Lung (tissue), 12 donors: ENCODE measurements around the gene CLCA2. TPM values are rescaled to one million over a fixed set of nuclear protein-coding genes. Genes with fewer than 3 reads are reported as not detected.

Experiments
- ATAC-seq: fragments of 200-7000 bp; cut with Tn5 transposase; one replicate; pipeline ENCODE4 v1.9.1; 2020; ENCODE audit warnings: moderate number of reproducible peaks; ENCODE audit not compliant: insufficient read depth, low FRiP score
- DNase-seq, 3 donors: peaks; one replicate each; pipeline ENCODE4 v3.0.0-alpha.2; 2013 to 2017
- H3K27ac ChIP-seq, 2 donors: one replicate each; pipeline ENCODE4 v1.5.1; 2013; ENCODE audit warnings: mild to moderate bottlenecking in 2 of 2, moderate library complexity in 2 of 2, control low read depth in 1 of 2, inconsistent platforms in 1 of 2, low read depth in 1 of 2, low read length in 1 of 2
- H3K27me3 ChIP-seq, 3 donors: one replicate each; pipeline ENCODE4 v1.5.1; 2013; ENCODE audit warnings: low read length in 2 of 3; ENCODE audit not compliant: control insufficient read depth in 3 of 3, insufficient read depth in 3 of 3
- H3K36me3 ChIP-seq, 4 donors: one replicate each; pipeline ENCODE4 v1.5.1; 2013; ENCODE audit warnings: low read length in 4 of 4, mild to moderate bottlenecking in 1 of 4, moderate library complexity in 1 of 4; ENCODE audit not compliant: control insufficient read depth in 4 of 4, insufficient read depth in 4 of 4
- H3K4me1 ChIP-seq, 5 donors: one replicate each; pipeline ENCODE4 v1.5.1; 2013; ENCODE audit warnings: low read length in 5 of 5, mild to moderate bottlenecking in 2 of 5, moderate library complexity in 1 of 5; ENCODE audit not compliant: control insufficient read depth in 5 of 5, insufficient read depth in 5 of 5
- H3K4me3 ChIP-seq: one replicate; pipeline ENCODE4 v1.5.1; 2013; ENCODE audit warnings: mild to moderate bottlenecking, control low read depth, moderate library complexity
- H3K9ac ChIP-seq, 2 donors: one replicate each; pipeline ENCODE4 v1.5.1; 2013; ENCODE audit warnings: low read length in 2 of 2, control low read depth in 1 of 2; ENCODE audit not compliant: insufficient read depth in 1 of 2
- H3K9me3 ChIP-seq, 4 donors: one replicate each; pipeline ENCODE4 v1.5.1; 2013; ENCODE audit warnings: low read length in 3 of 4, mild to moderate bottlenecking in 1 of 4, moderate library complexity in 1 of 4; ENCODE audit not compliant: control insufficient read depth in 4 of 4, insufficient read depth in 3 of 4
- WGBS, 2 donors: extraction: QIAGEN DNeasy Blood & Tissue Kit; methylation state at CpG; one replicate each; pipeline ENCODE4 v1.1.7; 2013; 5-methylcytosine and 5-hydroxymethylcytosine counted together
- polyA plus RNA-seq, 2 donors: library from polyadenylated mRNA; stranded (reverse); fragments of 200-250 nt; gene quantifications; one replicate each; pipeline ENCODE4 v1.2.1, GENCODE V29; 2013
- total RNA-seq, 2 donors: library from RNA; depleted of rRNA in 1 of 2; stranded (reverse); fragments of >200 nt in 1 of 2; gene quantifications; one replicate each; pipeline ENCODE4 v1.2.1, GENCODE V29; 2014 to 2021
- TF ChIP-seq, protein P1 (sequence below): IDR thresholded peaks from 2 replicates; pipeline ENCODE4 v1.5.1; 2012; ENCODE audit warnings: mild to moderate bottlenecking; ENCODE audit errors: control extremely low read depth, extremely low read depth
- donor health status: control.
- donor health status: control.
- donor health status: Bipolar disorder and iron deficiency.
- donor health status: healthy.
- donor health status: DM: yes; HTN: yes; CAD: no.

CLCA2 gene
- total and polyA plus RNA-seq, 4 donors: 0.17 to 1.8 (median 0.82) TPM

DNA sequence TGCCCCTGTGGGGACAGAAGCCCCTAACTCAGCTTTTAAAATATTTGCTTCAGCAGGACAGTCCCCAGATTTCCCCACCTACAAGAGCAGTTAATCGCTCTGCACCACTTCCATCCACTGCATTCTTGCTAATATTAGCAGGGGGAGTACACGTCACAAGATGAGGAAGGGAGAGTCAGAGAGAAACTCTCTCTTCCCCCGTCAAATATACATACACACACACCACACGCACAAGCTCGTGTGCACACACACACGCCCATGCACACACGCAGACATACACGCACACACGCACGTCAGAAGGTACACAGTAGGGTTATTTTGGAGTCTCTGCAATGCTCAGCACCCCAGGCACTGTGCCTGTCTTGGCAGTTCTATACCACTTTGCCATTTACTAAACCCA lies 46.9 kb downstream of the CLCA2 start:
- Histone ChIP-seq H3K4me1 (peaks cover 0 to 8% (median 0%) of the 10 kb centered on the region in 5 donors), H3K4me3 (no peak overlapping the region), H3K9me3 (no peaks in the 10 kb centered on the region), H3K27me3 (no peaks in the 10 kb centered on the region), H3K36me3 (no peaks in the 10 kb centered on the region), H3K9ac (no peak overlapping the region), H3K27ac (no peak overlapping the region)
- DNase-seq (no peak), ATAC-seq (no peak)
- TF ChIP-seq, protein P1, sequence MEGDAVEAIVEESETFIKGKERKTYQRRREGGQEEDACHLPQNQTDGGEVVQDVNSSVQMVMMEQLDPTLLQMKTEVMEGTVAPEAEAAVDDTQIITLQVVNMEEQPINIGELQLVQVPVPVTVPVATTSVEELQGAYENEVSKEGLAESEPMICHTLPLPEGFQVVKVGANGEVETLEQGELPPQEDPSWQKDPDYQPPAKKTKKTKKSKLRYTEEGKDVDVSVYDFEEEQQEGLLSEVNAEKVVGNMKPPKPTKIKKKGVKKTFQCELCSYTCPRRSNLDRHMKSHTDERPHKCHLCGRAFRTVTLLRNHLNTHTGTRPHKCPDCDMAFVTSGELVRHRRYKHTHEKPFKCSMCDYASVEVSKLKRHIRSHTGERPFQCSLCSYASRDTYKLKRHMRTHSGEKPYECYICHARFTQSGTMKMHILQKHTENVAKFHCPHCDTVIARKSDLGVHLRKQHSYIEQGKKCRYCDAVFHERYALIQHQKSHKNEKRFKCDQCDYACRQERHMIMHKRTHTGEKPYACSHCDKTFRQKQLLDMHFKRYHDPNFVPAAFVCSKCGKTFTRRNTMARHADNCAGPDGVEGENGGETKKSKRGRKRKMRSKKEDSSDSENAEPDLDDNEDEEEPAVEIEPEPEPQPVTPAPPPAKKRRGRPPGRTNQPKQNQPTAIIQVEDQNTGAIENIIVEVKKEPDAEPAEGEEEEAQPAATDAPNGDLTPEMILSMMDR: no peak
- 91 to 98% methylated on average over 10 of the region's 10 CpGs for WGBS, 2 donors

DNA sequence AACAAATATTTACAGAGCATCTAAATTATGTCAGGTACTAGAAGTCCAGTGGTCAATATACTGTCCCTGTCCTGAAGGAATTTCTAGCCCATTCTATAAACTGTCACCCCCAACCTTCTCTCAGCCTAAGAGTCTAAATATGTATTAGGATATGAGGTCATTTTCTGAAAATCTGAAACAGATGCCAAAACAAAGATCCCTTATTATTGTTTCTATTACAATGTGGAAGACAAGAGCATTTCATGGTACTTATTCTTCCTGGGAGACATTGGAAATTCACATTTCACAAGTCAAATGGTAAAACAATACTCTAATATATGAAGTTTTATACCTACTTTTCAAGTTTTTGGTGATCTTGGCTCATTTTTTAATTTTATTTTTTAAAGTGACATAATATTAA lies 47.3 kb downstream of the CLCA2 start:
- Histone ChIP-seq H3K4me3 (no peak overlapping the region), H3K27me3 (no peaks in the 10 kb centered on the region), H3K9me3 (no peaks in the 10 kb centered on the region), H3K9ac (no peak overlapping the region), H3K4me1 (peaks cover 0 to 6% (median 0%) of the 10 kb centered on the region in 5 donors), H3K36me3 (no peaks in the 10 kb centered on the region), H3K27ac (no peak overlapping the region)
- ATAC-seq (no peak), DNase-seq (no peak)
- TF ChIP-seq, protein P1: no peak

DNA sequence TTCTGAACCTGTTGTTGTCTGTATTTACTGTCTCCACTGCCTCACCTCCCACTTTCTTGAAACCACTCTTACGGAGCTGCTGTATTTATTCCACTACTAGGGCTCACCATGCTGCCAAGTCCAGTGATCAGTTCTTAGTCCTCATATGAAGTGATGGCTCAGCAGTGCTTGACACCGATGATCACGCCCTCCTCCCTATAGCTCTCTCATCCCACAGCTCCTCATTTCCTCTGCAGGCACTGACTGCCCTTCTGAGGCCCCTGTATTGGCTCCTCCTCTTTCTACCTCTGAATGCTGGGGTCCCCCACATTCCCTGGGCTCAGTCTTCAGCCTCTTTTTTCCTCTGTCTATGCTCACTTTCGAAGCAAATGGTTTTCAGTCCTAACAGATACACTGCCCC lies 48.2 kb downstream of the CLCA2 start:
- Histone ChIP-seq H3K27ac (no peak overlapping the region), H3K4me1 (peaks cover 0 to 8% (median 0%) of the 10 kb centered on the region in 5 donors), H3K9ac (no peak overlapping the region), H3K9me3 (no peaks in the 10 kb centered on the region), H3K27me3 (no peaks in the 10 kb centered on the region), H3K4me3 (no peak overlapping the region), H3K36me3 (no peaks in the 10 kb centered on the region)
- DNase-seq (peak in 2 of 3 donors; percentile 19 to 53), ATAC-seq (no peak)
- TF ChIP-seq, protein P1: no peak
- 68 to 74% methylated on average over 4 of the region's 4 CpGs for WGBS, 2 donors

DNA sequence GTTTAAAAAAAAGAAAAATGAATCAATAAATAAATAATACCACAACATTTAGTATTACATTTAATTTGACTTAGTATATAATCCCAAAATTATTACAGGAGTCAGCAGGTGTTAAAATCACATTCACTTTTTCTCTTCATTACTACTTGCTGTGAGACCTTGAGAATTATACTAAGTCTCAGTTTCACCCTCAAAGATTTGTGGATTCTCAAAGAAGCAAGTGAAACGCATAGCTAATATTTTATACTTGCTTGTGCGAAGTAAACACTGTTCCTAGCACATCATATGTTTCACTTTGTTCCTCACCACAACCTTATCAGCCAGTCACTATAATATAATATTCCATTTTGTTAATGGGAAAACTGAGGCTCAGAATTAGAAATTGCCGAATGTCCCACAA lies 48.8 kb downstream of the CLCA2 start:
- Histone ChIP-seq H3K27me3 (no peaks in the 10 kb centered on the region), H3K9ac (no peak overlapping the region), H3K4me1 (peaks cover 0 to 14% (median 1%) of the 10 kb centered on the region in 5 donors), H3K36me3 (no peaks in the 10 kb centered on the region), H3K9me3 (no peaks in the 10 kb centered on the region), H3K27ac (no peak overlapping the region), H3K4me3 (no peak overlapping the region)
- TF ChIP-seq, protein P1: no peak
- DNase-seq: no peak
- WGBS, 2 donors: 79 to 80% methylated on average over 3 of the region's 3 CpGs
- no peak for ATAC-seq
